ENCODE data around the gene NXF2B.
"Not testable (repeated sequence)": the region's sequence is repeated elsewhere in the genome, so short reads cannot be mapped to it uniquely, and the experiment has no call there.

NXF2B gene

DNA sequence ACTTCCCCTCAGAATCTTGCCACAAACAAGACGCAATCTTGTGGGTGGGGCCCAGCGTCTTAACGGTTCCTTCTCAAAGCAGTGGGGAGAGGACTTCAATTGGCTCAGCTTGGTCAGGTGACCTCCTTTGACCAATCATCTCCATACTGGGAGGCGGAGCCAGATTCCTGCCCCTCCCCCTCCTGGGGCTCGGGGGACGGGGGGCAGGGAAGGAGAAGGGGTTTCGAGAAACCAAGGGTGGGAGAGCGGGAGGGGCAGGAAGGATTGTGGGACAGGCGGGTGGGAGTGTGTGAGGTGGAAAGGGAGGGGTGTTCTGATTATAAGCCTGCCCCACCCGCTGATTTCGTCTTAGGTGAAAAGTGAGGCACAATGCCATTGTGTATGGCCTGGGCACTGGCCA, at the start of gene NXF2B:
NXF2B (minus strand) TSS at position 101 of the 400 bp plus-strand sequence. CDS start 59,972 bp downstream, outside the sequence.
- intact Hi-C loops (cut with DNase I); DNase-seq: not testable (repeated sequence)

- DNase-seq; intact Hi-C loops (cut with DNase I): not testable (repeated sequence)
Measured at GRCh38 chrX:102478765-102479164, 39.0 kb upstream of the NXF2B start.

GRCh38 chrX:102471762-102472220, 32.0 kb upstream of the NXF2B start, which contains the start of gene TCP11X2:
TCP11X2 (minus strand) TSS chrX:102471812.
- intact Hi-C loops (cut with DNase I); DNase-seq: not testable (repeated sequence)

- intact Hi-C loops (cut with DNase I); DNase-seq: not testable (repeated sequence)
Measured at GRCh38 chrX:102470215-102470614, 30.4 kb upstream of the NXF2B start.

DNA sequence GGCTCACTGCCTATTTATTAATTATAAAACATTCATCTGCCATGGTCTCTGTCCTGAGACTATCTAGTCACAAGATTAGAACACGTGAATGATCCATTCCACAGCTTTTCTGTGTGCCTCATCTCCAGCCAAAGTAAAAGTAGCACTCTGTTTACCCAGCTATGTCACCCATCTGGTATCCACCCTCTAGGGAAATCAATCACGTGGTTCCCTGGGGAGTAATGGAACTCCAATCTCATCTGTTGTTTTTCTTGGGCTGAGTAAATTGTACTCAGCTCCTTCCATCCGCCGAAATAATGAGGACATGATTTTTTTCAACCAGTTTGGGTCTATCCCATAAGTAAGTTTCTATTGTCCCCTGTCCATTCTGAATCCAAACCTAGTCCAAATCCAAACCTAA, 18.8 kb upstream of the NXF2B start:
- DNase-seq; intact Hi-C loops (cut with DNase I): not testable (repeated sequence)

GRCh38 chrX:102414493-102414892, 25.3 kb downstream of the NXF2B start:
- intact Hi-C loops (cut with DNase I); DNase-seq: not testable (repeated sequence)

DNA sequence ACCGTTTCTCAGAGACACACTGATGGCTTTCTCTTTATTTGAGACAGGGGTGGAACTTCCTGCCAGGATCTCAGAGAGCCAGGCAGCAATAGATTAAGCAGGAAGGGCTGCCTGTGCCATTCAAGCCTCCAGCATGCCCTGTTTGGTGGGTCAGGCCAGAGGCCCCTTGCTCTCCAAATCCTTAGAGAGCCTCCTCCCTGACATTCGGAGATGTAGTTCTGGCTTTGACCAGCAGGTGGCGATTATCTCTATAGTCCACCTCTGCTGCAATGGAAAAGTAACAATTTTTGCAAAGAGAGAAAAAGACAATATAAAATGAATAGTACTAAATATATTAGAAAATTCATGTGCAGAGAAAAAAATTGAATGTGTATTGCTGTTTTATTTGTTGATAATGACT, 93.9 kb downstream of the NXF2B start:
- intact Hi-C loops (cut with DNase I) = no loop called here
- peak; percentile 15 to 89 (median 72) for DNase-seq

DNA sequence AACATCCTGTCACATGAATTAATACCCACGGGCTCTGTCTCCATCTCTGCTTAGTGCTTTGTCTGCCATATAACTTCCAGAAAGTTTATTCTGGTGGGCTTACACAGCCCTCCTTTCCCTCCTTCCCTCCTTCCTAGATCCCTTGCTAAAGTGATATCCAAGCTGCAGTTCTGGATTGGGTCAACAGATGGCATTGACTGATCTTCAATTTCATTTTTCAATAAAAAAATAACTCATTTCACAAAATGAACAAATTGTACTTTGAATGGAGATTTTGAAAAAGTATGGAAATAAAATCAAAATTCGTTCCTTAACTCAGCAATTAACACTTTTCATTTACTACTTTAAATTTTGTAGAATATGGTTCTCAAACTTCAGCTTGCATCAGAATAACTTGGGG, 97.9 kb downstream of the NXF2B start:
- intact Hi-C loops (cut with DNase I) = no loop called here
- peak in 8 of 42 donors; percentile 0 to 31 (median 13) for DNase-seq

DNA sequence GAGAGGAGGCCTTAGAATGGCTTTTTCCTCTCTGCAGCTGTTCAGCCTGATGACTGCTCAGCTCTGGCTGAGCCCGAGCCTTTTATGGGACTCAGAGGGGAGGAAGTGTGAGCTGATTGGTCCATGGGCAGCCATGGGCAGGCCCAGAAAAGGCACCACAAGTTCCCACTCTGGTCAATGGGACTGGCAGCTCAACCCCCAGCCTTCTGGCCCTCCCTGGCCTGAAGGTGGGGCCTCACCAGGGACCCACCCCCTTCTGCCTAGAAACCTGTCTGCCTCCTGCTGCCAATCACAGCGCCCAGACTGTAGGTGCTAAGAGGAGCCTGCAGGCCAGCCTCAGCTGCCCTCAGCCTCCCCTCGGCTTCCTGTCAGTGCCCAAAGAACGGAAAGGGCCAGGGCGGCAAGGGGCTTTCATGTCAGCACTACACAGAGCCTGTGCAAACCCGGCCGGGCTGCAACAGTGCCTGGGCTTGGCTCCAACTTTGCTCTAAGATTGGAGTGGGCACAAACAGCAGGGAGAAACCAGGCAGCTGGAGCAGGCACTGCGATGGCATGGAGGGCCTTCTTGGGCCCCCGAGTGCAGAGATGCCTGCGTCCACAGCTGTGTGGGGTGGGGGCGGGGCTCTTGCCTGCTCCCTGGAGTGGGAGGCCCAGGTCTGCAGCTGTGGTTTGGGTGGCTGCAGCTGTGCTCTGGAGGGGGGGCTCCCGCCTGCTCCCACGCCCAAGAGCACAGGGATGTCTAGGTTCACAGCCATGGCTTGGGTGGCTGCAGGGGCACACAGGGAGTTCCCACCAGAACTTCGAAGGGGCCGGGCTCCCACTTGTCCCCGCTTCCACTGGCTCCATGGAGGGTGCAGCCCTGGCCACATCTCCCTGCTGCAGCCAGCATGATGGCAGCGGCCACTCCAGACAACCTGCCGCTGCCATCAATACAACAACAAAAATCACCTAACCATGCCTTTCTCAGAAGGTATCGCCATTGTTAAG, 100.2 kb downstream of the NXF2B start:
- DNase-seq = peak in 14 of 42 donors; percentile 5 to 31 (median 14)
- intact Hi-C loops (cut with DNase I) = no loop called here

DNA sequence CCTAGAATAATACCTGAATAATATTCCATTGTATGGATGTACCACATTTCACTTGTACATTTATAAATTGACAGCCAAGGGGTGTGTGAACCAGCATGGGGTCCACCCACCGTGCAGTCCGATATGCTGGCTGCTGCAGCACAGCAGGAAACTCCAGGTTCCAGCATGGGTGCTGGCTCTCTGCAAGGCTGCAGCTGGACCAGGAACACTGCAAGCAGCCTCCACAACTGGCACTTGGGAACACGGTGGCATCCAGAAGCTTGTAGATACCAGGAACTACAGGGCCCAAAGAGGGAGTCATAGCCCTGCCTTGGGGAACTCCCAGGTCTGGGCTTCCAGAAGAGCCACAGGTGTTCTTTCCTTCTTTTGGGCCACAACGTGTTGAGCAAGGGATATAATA, 101.6 kb downstream of the NXF2B start:
- DNase-seq = peak in 1 of 42 donors; percentile 7
- intact Hi-C loops (cut with DNase I) = no loop called here
